ENCODE measurements around the gene TUBB2A.
A peak's percentile ranks its signal among the peaks of the same experiment; 100 is the strongest.

Gene TUBB2A

GRCh38 chr6:3118353-3119039 is 38.8 kb downstream of the TUBB2A start, which contains the start of gene BPHL:
BPHL (plus strand) TSS chr6:3118711; CDS start chr6:3118741, 30 bp downstream.
- peak; percentile 96 to 100 (median 99) for DNase-seq

GRCh38 chr6:3117912-3118352 is 39.4 kb downstream of the TUBB2A start:
- DNase-seq, result no peak

- DNase-seq, result no peak
Measured at GRCh38 chr6:3114377-3114776, 43.0 kb downstream of the TUBB2A start.

GRCh38 chr6:3109761-3110160 is 47.6 kb downstream of the TUBB2A start:
- DNase-seq, result no peak

GRCh38 chr6:3108746-3109414 is 48.5 kb downstream of the TUBB2A start:
- DNase-seq, result no peak
